Measurements from ENCODE around the gene FRMPD4. TPM values are rescaled to one million over a fixed set of nuclear protein-coding genes. Genes with fewer than 3 reads are reported as not detected.

FRMPD4 gene
- total and polyA plus RNA-seq, 2 experiments from 2014 or later = 0.19 to 0.80 TPM

GRCh38 chrX:12383196-12383595 lies 244.9 kb downstream of the FRMPD4 start:
- TF ChIP-seq ZNF331 (CRISPR knock-in tag; IDR thresholded peaks at IDR 0.05; ENCODE audit: low read depth) (no peak), CTCF (conservative IDR thresholded peaks at IDR 0.05; ENCODE audit: low read depth in 2 of 2) (peak; percentile 56 to 64), ETS1 (IDR thresholded peaks at IDR 0.05) (no peak), JUNB (IDR thresholded peaks at IDR 0.05; ENCODE audit: unreplicated experiment) (no peak), EZH2phosphoT487 (IDR thresholded peaks at IDR 0.05; ENCODE audit: unreplicated experiment) (no peak), NANOG (IDR thresholded peaks at IDR 0.05; ENCODE audit: borderline replicate concordance) (no peak), ZNF114 (CRISPR knock-in tag; IDR thresholded peaks at IDR 0.05) (no peak), EZH2 (IDR thresholded peaks at IDR 0.05; ENCODE audit: low read depth, unreplicated experiment) (no peak)
- Mint-ChIP-seq H3K36me3 (ENCODE audit: low read depth) (no peaks in the 10 kb centered on the region), H3K27me3 (ENCODE audit: insufficient read depth, low read depth, poor library complexity) (peaks cover 2% of the 10 kb centered on the region), H3K4me3 (no peak overlapping the region), H3K9me3 (no peaks in the 10 kb centered on the region), H3K27ac (no peak overlapping the region), H3K4me1 (peaks cover 2% of the 10 kb centered on the region; the same call in 1 of the 3 replicates)
- ATAC-seq (peak; percentile 48; the same call in 2 of the 3 replicates), DNase-seq (ENCODE audit: low spot score) (peak; percentile 43)
- no peaks in the 10 kb centered on the region for H3K9me2 ChIP-seq (ENCODE audit: insufficient read depth)
- peaks cover 6% of the 10 kb centered on the region; the same call in 1 of the 2 replicates for H3K4me1 ChIP-seq (ENCODE audit: insufficient read depth)
- H2AFZ ChIP-seq = no peak overlapping the region
- no peaks in the 10 kb centered on the region for H3K79me2 ChIP-seq (replicated peaks; ENCODE audit: insufficient read depth)
- H3K4me2 ChIP-seq = no peak overlapping the region
- H3K4me3 ChIP-seq = no peak overlapping the region
- no peaks in the 10 kb centered on the region for H3K36me3 ChIP-seq (ENCODE audit: insufficient read depth)
- H3K27ac ChIP-seq (ENCODE audit: low read depth) = no peak overlapping the region
- H4K20me1 ChIP-seq (replicated peaks; ENCODE audit: insufficient read depth) = no peaks in the 10 kb centered on the region
- H3K27me3 ChIP-seq (ENCODE audit: insufficient read depth) = no peaks in the 10 kb centered on the region
- H3F3A ChIP-seq (replicated peaks; ENCODE audit: low read depth) = no peaks in the 10 kb centered on the region

- Histone ChIP-seq H3F3A (replicated peaks; ENCODE audit: low read depth) (no peaks in the 10 kb centered on the region), H3K4me2 (no peak overlapping the region), H3K27ac (ENCODE audit: low read depth) (no peak overlapping the region), H3K4me3 (no peak overlapping the region), H3K9me2 (ENCODE audit: insufficient read depth) (no peaks in the 10 kb centered on the region), H4K20me1 (replicated peaks; ENCODE audit: insufficient read depth) (no peaks in the 10 kb centered on the region), H3K4me1 (ENCODE audit: insufficient read depth) (peaks cover 6% of the 10 kb centered on the region; the same call in 1 of the 2 replicates), H3K79me2 (replicated peaks; ENCODE audit: insufficient read depth) (no peaks in the 10 kb centered on the region), H2AFZ (no peak overlapping the region), H3K27me3 (ENCODE audit: insufficient read depth) (no peaks in the 10 kb centered on the region), H3K36me3 (ENCODE audit: insufficient read depth) (no peaks in the 10 kb centered on the region)
- Mint-ChIP-seq H3K36me3 (ENCODE audit: low read depth) (no peaks in the 10 kb centered on the region), H3K27ac (no peak overlapping the region), H3K4me3 (no peak overlapping the region), H3K27me3 (ENCODE audit: insufficient read depth, low read depth, poor library complexity) (no peaks in the 10 kb centered on the region), H3K4me1 (no peaks in the 10 kb centered on the region), H3K9me3 (no peaks in the 10 kb centered on the region)
- ATAC-seq = no peak
- no peak for DNase-seq (ENCODE audit: low spot score)
- TF ChIP-seq NANOG (IDR thresholded peaks at IDR 0.05; ENCODE audit: borderline replicate concordance) (no peak), CREB1 (CRISPR knock-in tag; IDR thresholded peaks at IDR 0.05; ENCODE audit: low read depth) (no peak), JUNB (IDR thresholded peaks at IDR 0.05; ENCODE audit: unreplicated experiment) (no peak), CTCF (conservative IDR thresholded peaks at IDR 0.05; ENCODE audit: low read depth in 2 of 2) (no peak), ZNF114 (CRISPR knock-in tag; IDR thresholded peaks at IDR 0.05) (no peak)
- TF ChIP-seq, protein P1, sequence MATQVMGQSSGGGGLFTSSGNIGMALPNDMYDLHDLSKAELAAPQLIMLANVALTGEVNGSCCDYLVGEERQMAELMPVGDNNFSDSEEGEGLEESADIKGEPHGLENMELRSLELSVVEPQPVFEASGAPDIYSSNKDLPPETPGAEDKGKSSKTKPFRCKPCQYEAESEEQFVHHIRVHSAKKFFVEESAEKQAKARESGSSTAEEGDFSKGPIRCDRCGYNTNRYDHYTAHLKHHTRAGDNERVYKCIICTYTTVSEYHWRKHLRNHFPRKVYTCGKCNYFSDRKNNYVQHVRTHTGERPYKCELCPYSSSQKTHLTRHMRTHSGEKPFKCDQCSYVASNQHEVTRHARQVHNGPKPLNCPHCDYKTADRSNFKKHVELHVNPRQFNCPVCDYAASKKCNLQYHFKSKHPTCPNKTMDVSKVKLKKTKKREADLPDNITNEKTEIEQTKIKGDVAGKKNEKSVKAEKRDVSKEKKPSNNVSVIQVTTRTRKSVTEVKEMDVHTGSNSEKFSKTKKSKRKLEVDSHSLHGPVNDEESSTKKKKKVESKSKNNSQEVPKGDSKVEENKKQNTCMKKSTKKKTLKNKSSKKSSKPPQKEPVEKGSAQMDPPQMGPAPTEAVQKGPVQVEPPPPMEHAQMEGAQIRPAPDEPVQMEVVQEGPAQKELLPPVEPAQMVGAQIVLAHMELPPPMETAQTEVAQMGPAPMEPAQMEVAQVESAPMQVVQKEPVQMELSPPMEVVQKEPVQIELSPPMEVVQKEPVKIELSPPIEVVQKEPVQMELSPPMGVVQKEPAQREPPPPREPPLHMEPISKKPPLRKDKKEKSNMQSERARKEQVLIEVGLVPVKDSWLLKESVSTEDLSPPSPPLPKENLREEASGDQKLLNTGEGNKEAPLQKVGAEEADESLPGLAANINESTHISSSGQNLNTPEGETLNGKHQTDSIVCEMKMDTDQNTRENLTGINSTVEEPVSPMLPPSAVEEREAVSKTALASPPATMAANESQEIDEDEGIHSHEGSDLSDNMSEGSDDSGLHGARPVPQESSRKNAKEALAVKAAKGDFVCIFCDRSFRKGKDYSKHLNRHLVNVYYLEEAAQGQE (IDR thresholded peaks at IDR 0.05; ENCODE audit: unreplicated experiment) = no peak
Measured at GRCh38 chrX:12390301-12390700, 252.0 kb downstream of the FRMPD4 start.

Measured in GM23338 (cell line).